ENCODE data around the gene CAP1.

Gene CAP1

GRCh38 chr1:40096977-40097782, 56.7 kb downstream of the CAP1 start, which contains the start of gene PPT1:
TSS of gene PPT1 (minus strand) at chr1:40097252. CDS start at chr1:40097238, 14 bp downstream.
- peak; percentile 72 for DNase-seq

GRCh38 chr1:40102038-40102437, 61.5 kb downstream of the CAP1 start:
- no peak for DNase-seq

GRCh38 chr1:40102896-40103295, 62.4 kb downstream of the CAP1 start:
- no peak for DNase-seq

- DNase-seq, result no peak
Measured at GRCh38 chr1:40105028-40105427, 64.5 kb downstream of the CAP1 start.

GRCh38 chr1:40107290-40107959, 66.9 kb downstream of the CAP1 start:
- no peak for DNase-seq

GRCh38 chr1:40110389-40110788, 69.9 kb downstream of the CAP1 start:
- DNase-seq, result no peak

GRCh38 chr1:40114400-40114799, 73.9 kb downstream of the CAP1 start:
- DNase-seq, result no peak

- DNase-seq, result no peak
Measured at GRCh38 chr1:40120128-40120527, 79.6 kb downstream of the CAP1 start.
